SJSA1 (cell line): ENCODE data around the gene TMIGD2. TPM values are rescaled to one million over a fixed set of nuclear protein-coding genes. Genes with fewer than 3 reads are reported as not detected.
"Not testable (repeated sequence)": the region's sequence is repeated elsewhere in the genome, so short reads cannot be mapped to it uniquely, and the experiment has no call there.

ENCODE experiments used
- DNase-seq, 2 experiments: peaks; one replicate each; pipeline ENCODE4 v3.0.0-alpha.2; 2015 to 2020; ENCODE audit warnings: low spot score in 2 of 2, low read depth in 1 of 2
- H3K27ac ChIP-seq: fragments of 250-450 bp; sonication (Bioruptor Pico); 2 replicates; pipeline ENCODE4 v1.5.1; 2020; ENCODE audit warnings: mild to moderate bottlenecking, moderate library complexity
- H3K27me3 ChIP-seq: fragments of 250-450 bp; sonication (Bioruptor Pico); replicated peaks from 2 replicates; pipeline ENCODE4 v1.5.1; 2020; ENCODE audit warnings: mild to moderate bottlenecking, moderate library complexity
- H3K36me3 ChIP-seq: fragments of 250-450 bp; sonication (Bioruptor Pico); 2 replicates; pipeline ENCODE4 v1.5.1; 2020; ENCODE audit warnings: mild to moderate bottlenecking
- H3K4me1 ChIP-seq: fragments of 250-450 bp; sonication (Bioruptor Pico); replicated peaks from 2 replicates; pipeline ENCODE4 v1.6.1; 2021; ENCODE audit warnings: mild to moderate bottlenecking
- H3K4me3 ChIP-seq: fragments of 250-450 bp; sonication (Bioruptor Pico); 2 replicates; pipeline ENCODE4 v1.5.1; 2020; ENCODE audit warnings: mild to moderate bottlenecking
- H3K9me3 ChIP-seq: fragments of 250-450 bp; sonication (Bioruptor Pico); replicated peaks from 2 replicates; pipeline ENCODE4 v1.5.1; 2020; ENCODE audit warnings: mild to moderate bottlenecking
- total RNA-seq: library from RNA; depleted of rRNA; stranded (reverse); fragments of >200 nt; shearing (Covaris generic); gene quantifications from 2 replicates; pipeline ENCODE4 v1.2.3, GENCODE V29; 2014

TMIGD2 gene
- total RNA-seq, 1 experiment from 2014 or later: not detected

DNA sequence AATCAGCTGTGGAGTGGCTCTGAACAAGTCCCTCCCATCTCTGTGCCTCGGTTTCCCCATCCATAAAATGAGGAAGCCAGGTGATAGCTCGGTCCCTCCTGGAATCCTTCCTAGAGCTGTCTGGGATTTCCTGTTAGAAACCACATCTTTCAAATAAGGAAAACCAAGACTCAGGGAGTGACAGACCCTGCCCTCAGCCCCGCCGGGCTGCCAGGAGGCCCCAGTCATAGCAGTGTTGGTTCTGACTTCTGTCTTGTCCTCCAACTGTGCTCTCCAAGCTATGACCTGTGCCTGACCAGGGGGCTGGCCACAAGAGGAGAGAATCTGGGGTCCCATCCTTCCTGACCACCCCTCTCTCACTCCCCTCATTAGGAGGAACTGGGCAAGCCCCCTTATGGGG lies 24.2 kb downstream of the TMIGD2 start:
- no peaks in the 10 kb centered on the region for H3K36me3 ChIP-seq
- no peaks in the 10 kb centered on the region for H3K4me1 ChIP-seq
- no peak overlapping the region for H3K4me3 ChIP-seq
- DNase-seq: no peak
- H3K27ac ChIP-seq: no peak overlapping the region
- no peaks in the 10 kb centered on the region for H3K9me3 ChIP-seq
- H3K27me3 ChIP-seq: peaks cover 50% of the 10 kb centered on the region

GRCh38 chr19:4277191-4277696 lies 24.9 kb downstream of the TMIGD2 start:
- H3K4me1 ChIP-seq: no peaks in the 10 kb centered on the region
- no peak for DNase-seq
- no peaks in the 10 kb centered on the region for H3K36me3 ChIP-seq
- H3K4me3 ChIP-seq: no peak overlapping the region
- peaks cover 43% of the 10 kb centered on the region for H3K27me3 ChIP-seq
- H3K27ac ChIP-seq: no peak overlapping the region
- H3K9me3 ChIP-seq: no peaks in the 10 kb centered on the region

DNA sequence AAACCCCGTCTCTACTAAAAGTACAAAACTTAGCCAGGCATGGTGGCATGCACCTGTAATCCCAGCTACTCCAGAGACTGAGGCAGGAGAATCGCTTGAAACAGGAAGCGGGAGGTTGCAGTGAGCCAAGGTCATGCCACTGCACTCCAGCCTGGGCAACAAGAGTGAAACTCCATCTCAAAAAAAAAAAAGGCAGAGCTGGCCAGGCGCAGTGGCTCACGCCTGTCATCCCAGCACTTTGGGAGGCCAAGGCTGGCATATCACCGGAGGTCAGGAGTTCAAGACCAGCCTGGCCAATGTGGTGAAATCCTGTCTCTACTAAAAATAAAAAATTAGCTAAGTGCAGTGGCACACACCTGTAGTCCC lies 27.9 kb downstream of the TMIGD2 start:
- H3K36me3 ChIP-seq, DNase-seq, H3K27ac ChIP-seq, H3K4me3 ChIP-seq, H3K4me1 ChIP-seq, H3K9me3 ChIP-seq: not testable (repeated sequence)
- H3K27me3 ChIP-seq: peaks cover 16% of the 10 kb centered on the region

GRCh38 chr19:4272894-4273293 lies 29.3 kb downstream of the TMIGD2 start:
- Histone ChIP-seq H3K27me3 (peaks cover 10% of the 10 kb centered on the region), H3K9me3 (no peaks in the 10 kb centered on the region), H3K27ac (no peak overlapping the region), H3K4me1 (no peaks in the 10 kb centered on the region), H3K36me3 (peaks cover 12% of the 10 kb centered on the region), H3K4me3 (no peak overlapping the region)
- DNase-seq: no peak

- no peak overlapping the region for H3K27ac ChIP-seq
- no peaks in the 10 kb centered on the region for H3K9me3 ChIP-seq
- H3K4me3 ChIP-seq: no peak overlapping the region
- H3K4me1 ChIP-seq: no peaks in the 10 kb centered on the region
- H3K27me3 ChIP-seq: no peaks in the 10 kb centered on the region
- DNase-seq: no peak
- peaks cover 19% of the 10 kb centered on the region for H3K36me3 ChIP-seq
These were observed 33.3 kb downstream of the TMIGD2 start for GRCh38 chr19:4268816-4269430.

- H3K27me3 ChIP-seq: no peaks in the 10 kb centered on the region
- H3K4me1 ChIP-seq: no peaks in the 10 kb centered on the region
- no peak overlapping the region for H3K4me3 ChIP-seq
- H3K36me3 ChIP-seq: peaks cover 21% of the 10 kb centered on the region
- DNase-seq: no peak
- no peak overlapping the region for H3K27ac ChIP-seq
- H3K9me3 ChIP-seq: no peaks in the 10 kb centered on the region
These were observed 34.0 kb downstream of the TMIGD2 start for GRCh38 chr19:4267901-4268815.

DNA sequence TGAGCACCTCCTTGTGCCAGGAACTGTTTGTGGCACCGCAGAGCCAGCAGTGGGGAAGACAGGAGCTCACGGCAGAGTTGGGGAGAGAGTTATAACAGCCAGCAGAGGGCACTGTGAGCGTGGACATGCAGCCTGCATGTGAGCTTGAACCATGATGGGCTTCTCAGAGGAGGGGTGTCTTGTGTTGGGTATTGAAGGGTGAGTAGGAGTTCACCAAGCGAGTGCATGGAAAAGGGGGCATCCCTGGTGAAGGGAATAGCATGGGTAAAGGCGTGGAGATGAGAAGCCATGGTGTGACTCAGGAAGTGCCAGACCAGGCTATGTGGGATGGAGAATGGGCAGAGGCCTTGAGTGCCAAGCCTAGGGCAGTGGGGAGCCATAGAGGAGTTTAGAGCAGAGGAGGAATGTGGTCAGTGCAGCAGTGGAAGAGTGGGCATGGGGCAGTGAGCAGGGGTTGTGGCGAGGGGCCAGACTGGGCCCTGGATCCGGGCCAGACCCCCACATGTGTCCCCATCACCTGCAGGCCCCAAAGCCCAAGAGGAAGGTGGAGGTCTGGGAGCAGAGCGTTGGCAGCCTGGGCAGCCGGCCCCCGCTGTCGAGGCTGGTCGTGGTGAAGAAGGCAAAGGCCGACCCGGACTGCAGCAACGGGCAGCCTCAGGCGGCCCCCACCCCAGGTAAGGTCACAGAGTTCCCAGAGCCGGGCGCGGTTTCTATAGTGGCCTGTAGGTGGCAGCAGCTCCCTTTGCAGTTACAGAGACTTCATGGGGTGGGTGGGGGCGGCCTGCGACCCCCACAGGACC lies 34.9 kb downstream of the TMIGD2 start:
- peak; percentile 48 to 72 for DNase-seq
- Histone ChIP-seq H3K27me3 (no peaks in the 10 kb centered on the region), H3K27ac (no peak overlapping the region), H3K4me3 (no peak overlapping the region), H3K36me3 (peaks cover 27% of the 10 kb centered on the region), H3K4me1 (no peaks in the 10 kb centered on the region), H3K9me3 (no peaks in the 10 kb centered on the region)

GRCh38 chr19:4266253-4267000 lies 35.8 kb downstream of the TMIGD2 start:
- no peak for DNase-seq
- Histone ChIP-seq H3K9me3 (no peaks in the 10 kb centered on the region), H3K4me1 (no peaks in the 10 kb centered on the region), H3K27ac (no peak overlapping the region), H3K36me3 (peaks cover 31% of the 10 kb centered on the region), H3K4me3 (no peak overlapping the region), H3K27me3 (no peaks in the 10 kb centered on the region)

- no peaks in the 10 kb centered on the region for H3K4me1 ChIP-seq
- no peak overlapping the region for H3K27ac ChIP-seq
- H3K36me3 ChIP-seq: peaks cover 39% of the 10 kb centered on the region
- no peaks in the 10 kb centered on the region for H3K9me3 ChIP-seq
- H3K4me3 ChIP-seq: no peak overlapping the region
- no peak for DNase-seq
- H3K27me3 ChIP-seq: no peaks in the 10 kb centered on the region
These were observed 37.4 kb downstream of the TMIGD2 start for GRCh38 chr19:4264812-4265211.

- H3K9me3 ChIP-seq: 0 out of 2 replicates have a peak, but pooled peaks cover 4% of the 10 kb centered on the region
- H3K36me3 ChIP-seq: peaks cover 44% of the 10 kb centered on the region
- no peaks in the 10 kb centered on the region for H3K27me3 ChIP-seq
- H3K27ac ChIP-seq: no peak overlapping the region
- DNase-seq: no peak
- H3K4me3 ChIP-seq: no peak overlapping the region
- H3K4me1 ChIP-seq: no peaks in the 10 kb centered on the region
These were observed 41.5 kb downstream of the TMIGD2 start for GRCh38 chr19:4260613-4261191.

- Histone ChIP-seq H3K4me3 (no peak overlapping the region), H3K4me1 (no peaks in the 10 kb centered on the region), H3K27me3 (no peaks in the 10 kb centered on the region), H3K9me3 (peaks cover 19% of the 10 kb centered on the region), H3K27ac (no peak overlapping the region), H3K36me3 (peaks cover 64% of the 10 kb centered on the region)
- DNase-seq: no peak
These were observed 44.0 kb downstream of the TMIGD2 start for GRCh38 chr19:4258181-4258580.

GRCh38 chr19:4257025-4257424 lies 45.2 kb downstream of the TMIGD2 start:
- H3K36me3 ChIP-seq: peaks cover 62% of the 10 kb centered on the region
- H3K4me3 ChIP-seq: no peak overlapping the region
- H3K27me3 ChIP-seq: no peaks in the 10 kb centered on the region
- DNase-seq: no peak
- H3K9me3 ChIP-seq: peaks cover 20% of the 10 kb centered on the region
- no peaks in the 10 kb centered on the region for H3K4me1 ChIP-seq
- no peak overlapping the region for H3K27ac ChIP-seq

- peaks cover 20% of the 10 kb centered on the region for H3K9me3 ChIP-seq
- DNase-seq: no peak
- H3K4me1 ChIP-seq: no peaks in the 10 kb centered on the region
- H3K4me3 ChIP-seq: no peak overlapping the region
- no peak overlapping the region for H3K27ac ChIP-seq
- H3K27me3 ChIP-seq: no peaks in the 10 kb centered on the region
- H3K36me3 ChIP-seq: peaks cover 62% of the 10 kb centered on the region
These were observed 45.6 kb downstream of the TMIGD2 start for GRCh38 chr19:4256563-4256962.
